ENCODE measurements around the gene RALY.
A peak's percentile ranks its signal among the peaks of the same experiment; 100 is the strongest.

RALY gene

DNA sequence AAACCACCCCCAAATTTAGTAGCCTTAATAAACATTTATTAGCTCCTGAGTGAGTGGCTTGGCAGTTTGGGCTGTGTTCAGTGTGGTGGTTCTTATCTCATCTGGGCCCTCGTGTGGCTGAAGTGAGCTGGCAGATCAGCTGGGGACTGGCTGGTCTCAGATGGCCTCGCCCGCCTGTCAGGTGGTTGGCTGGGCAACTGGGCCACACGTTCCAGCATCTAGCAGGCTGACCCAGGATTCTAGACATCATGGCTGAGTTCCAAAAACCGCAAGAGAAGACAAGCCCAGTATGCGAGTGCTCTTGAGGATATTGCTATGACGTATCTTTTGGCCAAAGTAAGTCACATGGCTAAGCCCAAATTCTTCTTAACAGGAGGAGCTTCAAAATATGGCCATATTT lies 89.4 kb downstream of the RALY start:
- DNase-seq (ENCODE audit: low read depth) = peak; percentile 88
- no peak overlapping the region for H3K4me3 ChIP-seq (ENCODE audit: low read length)
- peak; percentile 33 for TF ChIP-seq CTCF (IDR thresholded peaks at IDR 0.05; ENCODE audit: insufficient read depth, low read depth, low read length, missing control alignments)

GRCh38 chr20:34083781-34084180 lies 90.1 kb downstream of the RALY start:
- DNase-seq (ENCODE audit: low read depth) = no peak
- no peak overlapping the region for H3K4me3 ChIP-seq (ENCODE audit: low read length)
- TF ChIP-seq CTCF (IDR thresholded peaks at IDR 0.05; ENCODE audit: insufficient read depth, low read depth, low read length, missing control alignments) = no peak

DNA sequence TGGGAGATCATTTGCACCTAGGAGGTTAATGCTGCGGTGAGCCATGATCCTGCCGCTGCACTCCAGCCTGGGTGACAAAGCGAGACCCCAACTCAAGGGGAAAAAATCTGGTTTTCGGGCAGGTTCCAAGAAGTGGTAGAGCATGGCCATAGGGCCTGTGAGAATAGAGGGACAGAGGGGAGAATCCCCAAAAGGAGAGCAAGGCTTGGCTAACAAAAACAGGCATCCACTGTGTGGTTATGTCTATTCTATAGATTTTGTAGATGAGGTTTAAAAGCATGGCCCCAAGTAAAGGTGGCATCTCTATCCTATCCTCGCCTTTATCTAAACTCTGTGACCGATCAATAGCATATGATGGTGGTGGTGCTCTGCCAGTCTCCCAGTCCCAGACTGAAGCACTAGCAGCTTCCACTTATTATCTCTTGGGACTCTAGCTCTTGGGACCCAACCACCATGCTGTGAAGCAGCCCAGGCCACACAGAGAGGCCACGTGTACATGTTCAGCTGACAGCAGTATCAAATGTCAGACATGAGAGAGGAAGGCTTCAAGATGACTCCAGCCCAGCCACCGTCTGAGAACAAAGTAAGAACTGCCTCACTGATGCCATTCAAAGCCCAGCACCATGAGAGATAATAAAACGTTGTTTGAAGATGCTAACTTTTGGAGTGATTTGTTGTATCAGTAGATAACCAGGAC lies 90.7 kb downstream of the RALY start:
- TF ChIP-seq CTCF (IDR thresholded peaks at IDR 0.05; ENCODE audit: insufficient read depth, low read depth, low read length, missing control alignments) = no peak
- no peak for DNase-seq (ENCODE audit: low read depth)
- no peak overlapping the region for H3K4me3 ChIP-seq (ENCODE audit: low read length)

- H3K4me3 ChIP-seq (ENCODE audit: low read length) = no peak overlapping the region
- no peak for DNase-seq (ENCODE audit: low read depth)
- TF ChIP-seq CTCF (IDR thresholded peaks at IDR 0.05; ENCODE audit: insufficient read depth, low read depth, low read length, missing control alignments) = no peak
Observed at GRCh38 chr20:34085544-34086040, 91.9 kb downstream of the RALY start.

GRCh38 chr20:34088305-34089174 lies 94.8 kb downstream of the RALY start:
- no peak for TF ChIP-seq CTCF (IDR thresholded peaks at IDR 0.05; ENCODE audit: insufficient read depth, low read depth, low read length, missing control alignments)
- no peak overlapping the region for H3K4me3 ChIP-seq (ENCODE audit: low read length)
- DNase-seq (ENCODE audit: low read depth) = no peak

GRCh38 chr20:34089175-34089479 lies 95.4 kb downstream of the RALY start:
- H3K4me3 ChIP-seq (ENCODE audit: low read length) = no peak overlapping the region
- no peak for TF ChIP-seq CTCF (IDR thresholded peaks at IDR 0.05; ENCODE audit: insufficient read depth, low read depth, low read length, missing control alignments)
- no peak for DNase-seq (ENCODE audit: low read depth)
